ENCODE data around the gene TULP4. TPM values are rescaled to one million over a fixed set of nuclear protein-coding genes. Genes with fewer than 3 reads are reported as not detected.
A peak's percentile ranks its signal among the peaks of the same experiment; 100 is the strongest.

Gene TULP4
- total RNA-seq, 2 experiments from 2014 or later, result 18.4 to 18.5 TPM

DNA sequence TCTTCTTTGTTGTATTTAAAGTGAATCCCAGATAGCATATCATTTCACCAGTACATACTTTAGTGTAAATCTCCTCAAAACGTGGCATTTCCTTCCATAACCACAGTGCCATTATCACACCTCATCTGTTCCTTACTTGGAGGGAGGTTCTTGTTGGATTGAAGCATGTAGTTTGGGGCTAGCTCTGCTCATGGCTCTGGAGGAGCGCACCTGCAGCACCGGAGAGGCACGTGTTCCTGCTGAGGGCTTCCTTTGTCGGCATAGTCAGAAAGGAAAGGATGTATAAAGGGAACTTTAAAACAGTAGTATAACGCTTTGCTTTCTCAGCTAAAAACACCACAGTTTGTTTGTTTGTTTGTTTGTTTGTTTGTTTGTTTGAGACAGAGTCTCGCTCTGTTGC, 126.0 kb downstream of the TULP4 start:
- no peaks in the 10 kb centered on the region for H3K36me3 Mint-ChIP-seq (ENCODE audit: low read depth)
- no peak overlapping the region for H3K4me3 Mint-ChIP-seq
- TF ChIP-seq, protein P1, sequence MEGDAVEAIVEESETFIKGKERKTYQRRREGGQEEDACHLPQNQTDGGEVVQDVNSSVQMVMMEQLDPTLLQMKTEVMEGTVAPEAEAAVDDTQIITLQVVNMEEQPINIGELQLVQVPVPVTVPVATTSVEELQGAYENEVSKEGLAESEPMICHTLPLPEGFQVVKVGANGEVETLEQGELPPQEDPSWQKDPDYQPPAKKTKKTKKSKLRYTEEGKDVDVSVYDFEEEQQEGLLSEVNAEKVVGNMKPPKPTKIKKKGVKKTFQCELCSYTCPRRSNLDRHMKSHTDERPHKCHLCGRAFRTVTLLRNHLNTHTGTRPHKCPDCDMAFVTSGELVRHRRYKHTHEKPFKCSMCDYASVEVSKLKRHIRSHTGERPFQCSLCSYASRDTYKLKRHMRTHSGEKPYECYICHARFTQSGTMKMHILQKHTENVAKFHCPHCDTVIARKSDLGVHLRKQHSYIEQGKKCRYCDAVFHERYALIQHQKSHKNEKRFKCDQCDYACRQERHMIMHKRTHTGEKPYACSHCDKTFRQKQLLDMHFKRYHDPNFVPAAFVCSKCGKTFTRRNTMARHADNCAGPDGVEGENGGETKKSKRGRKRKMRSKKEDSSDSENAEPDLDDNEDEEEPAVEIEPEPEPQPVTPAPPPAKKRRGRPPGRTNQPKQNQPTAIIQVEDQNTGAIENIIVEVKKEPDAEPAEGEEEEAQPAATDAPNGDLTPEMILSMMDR (IDR thresholded peaks at IDR 0.05), result no peak
- intact Hi-C loops (cut with micrococcal nuclease), result no loop called here
- ChIA-PET POLR2A (no interaction called here), CTCF (no interaction called here)
- no peak overlapping the region for H3K27ac Mint-ChIP-seq
- peaks cover 7% of the 10 kb centered on the region for H3K4me1 Mint-ChIP-seq (ENCODE audit: low read depth)
- no peak for DNase-seq
- ATAC-seq, result no peak
- no peaks in the 10 kb centered on the region for H3K9me3 Mint-ChIP-seq
- H3K27me3 Mint-ChIP-seq, result no peaks in the 10 kb centered on the region

DNA sequence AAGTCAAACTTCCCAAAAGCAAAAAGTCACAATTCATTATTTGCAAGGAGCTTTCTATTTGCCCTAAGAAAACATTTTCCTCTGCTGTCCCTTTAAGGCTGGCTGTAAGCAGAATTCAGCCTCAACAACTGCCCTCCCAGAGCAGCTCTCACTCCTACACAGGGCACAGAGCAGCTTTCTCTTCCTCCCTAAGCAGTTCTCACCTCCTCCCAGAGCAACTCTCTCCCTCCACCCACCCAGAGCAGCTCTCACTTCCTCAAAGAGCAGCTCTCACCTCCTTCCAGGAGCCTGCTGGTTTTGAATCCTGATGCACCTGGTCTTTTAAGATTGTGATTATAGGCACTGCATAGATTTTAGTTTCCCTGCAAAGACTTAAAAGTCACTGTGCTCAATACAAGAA, 127.0 kb downstream of the TULP4 start:
- TF ChIP-seq, protein P1 (IDR thresholded peaks at IDR 0.05), result no peak
- no peaks in the 10 kb centered on the region for H3K36me3 Mint-ChIP-seq (ENCODE audit: low read depth)
- peaks cover 7% of the 10 kb centered on the region for H3K4me1 Mint-ChIP-seq (ENCODE audit: low read depth)
- no peak overlapping the region for H3K27ac Mint-ChIP-seq
- intact Hi-C loops (cut with micrococcal nuclease), result no loop called here
- no peaks in the 10 kb centered on the region for H3K9me3 Mint-ChIP-seq
- no peaks in the 10 kb centered on the region for H3K27me3 Mint-ChIP-seq
- H3K4me3 Mint-ChIP-seq, result no peak overlapping the region
- CTCF ChIA-PET, result no interaction called here
- POLR2A ChIA-PET, result no interaction called here
- ATAC-seq (peak; percentile 62), DNase-seq (no peak)

DNA sequence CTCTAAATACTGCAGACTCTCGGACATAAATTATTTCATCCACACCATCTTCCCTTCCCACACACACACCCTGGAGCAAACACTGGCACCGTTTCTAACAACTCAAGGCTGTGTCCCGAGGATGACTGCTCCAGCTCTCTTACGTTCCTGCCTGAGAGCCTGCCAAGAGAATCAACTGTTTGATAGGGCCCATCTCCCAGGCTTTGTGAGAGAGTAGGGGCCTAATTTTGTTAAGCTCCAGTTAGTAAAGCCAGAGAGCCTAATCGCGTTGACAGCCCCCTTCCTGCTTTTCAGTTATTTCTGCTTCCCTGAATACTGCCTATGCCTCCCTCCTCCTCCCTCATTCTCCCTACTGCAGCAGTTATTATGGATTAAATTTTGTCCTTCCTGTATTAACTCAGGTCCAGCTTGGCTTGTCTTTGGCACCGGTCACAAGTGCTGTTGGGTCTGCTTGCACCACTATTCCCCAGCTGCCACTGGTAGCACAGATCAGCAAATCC, 129.5 kb downstream of the TULP4 start:
- Mint-ChIP-seq H3K27me3 (no peaks in the 10 kb centered on the region), H3K36me3 (ENCODE audit: low read depth) (no peaks in the 10 kb centered on the region), H3K9me3 (no peaks in the 10 kb centered on the region), H3K4me1 (ENCODE audit: low read depth) (peaks cover 7% of the 10 kb centered on the region), H3K4me3 (no peak overlapping the region), H3K27ac (no peak overlapping the region)
- DNase-seq (no peak), ATAC-seq (no peak)
- CTCF ChIA-PET, result interaction anchor here (0.9 kb wide), 1 partner anchor 221 kb away, joined by 3 read pairs; no protein-coding TSS in a partner anchor
- TF ChIP-seq, protein P1 (IDR thresholded peaks at IDR 0.05), result no peak
- POLR2A ChIA-PET, result no interaction called here
- intact Hi-C loops (cut with micrococcal nuclease), result no loop called here

DNA sequence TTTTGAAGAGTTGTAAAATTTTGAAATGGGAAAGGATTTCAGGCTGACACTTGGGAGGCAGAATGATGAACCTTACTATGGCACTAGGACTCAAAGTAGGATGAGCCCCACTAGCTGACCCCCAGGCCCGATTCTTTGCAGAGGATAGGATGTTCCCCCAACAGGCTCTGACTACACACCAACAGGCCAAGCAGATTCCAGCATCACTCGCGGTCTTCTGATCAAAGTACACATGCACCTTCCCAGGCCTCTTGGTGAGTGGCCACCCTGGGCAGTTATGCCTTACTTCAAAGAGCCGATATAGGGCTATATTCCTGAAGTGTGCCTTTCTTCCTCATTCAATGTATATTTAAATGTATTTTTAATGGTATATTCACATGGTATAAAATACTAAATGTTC, 130.0 kb downstream of the TULP4 start:
- DNase-seq (no peak), ATAC-seq (no peak)
- ChIA-PET CTCF (interaction anchor here (0.9 kb wide), 1 partner anchor 221 kb away, joined by 3 read pairs; no protein-coding TSS in a partner anchor), POLR2A (no interaction called here)
- Mint-ChIP-seq H3K9me3 (no peaks in the 10 kb centered on the region), H3K4me3 (no peak overlapping the region), H3K36me3 (ENCODE audit: low read depth) (no peaks in the 10 kb centered on the region), H3K27ac (no peak overlapping the region), H3K4me1 (ENCODE audit: low read depth) (peaks cover 7% of the 10 kb centered on the region), H3K27me3 (no peaks in the 10 kb centered on the region)
- intact Hi-C loops (cut with micrococcal nuclease), result no loop called here
- TF ChIP-seq, protein P1 (IDR thresholded peaks at IDR 0.05), result no peak

DNA sequence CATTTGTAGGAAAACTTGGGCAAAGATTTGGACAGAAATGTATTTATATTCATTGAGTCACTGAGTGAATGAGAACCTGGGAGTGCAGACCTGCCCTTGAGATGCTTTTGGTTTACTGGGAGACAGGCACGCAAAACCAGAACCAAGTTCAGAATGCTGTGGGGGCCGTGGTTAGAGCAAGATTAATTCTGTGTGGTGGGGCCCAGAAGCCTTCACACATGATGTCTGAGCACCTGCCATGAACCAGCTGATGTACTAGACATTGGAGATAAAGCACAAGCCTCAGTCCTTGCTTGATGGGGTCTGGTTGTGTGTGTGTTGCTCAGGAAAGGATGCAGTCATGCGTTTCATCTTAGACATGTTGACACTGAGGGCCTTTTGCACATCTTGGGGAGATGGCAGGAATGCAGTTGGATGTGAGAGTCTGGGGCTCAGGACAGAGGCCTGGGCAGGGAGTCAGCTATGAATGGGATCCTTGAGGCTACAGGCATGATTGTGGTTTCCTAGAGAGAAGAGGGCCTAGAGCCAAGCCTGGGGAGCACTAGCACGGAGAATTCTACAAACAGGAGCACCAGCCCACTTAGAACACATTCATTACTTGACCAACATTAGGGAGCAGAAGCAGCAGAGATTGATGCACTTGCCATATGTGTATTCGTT, 133.3 kb downstream of the TULP4 start:
- ChIA-PET POLR2A (no interaction called here), CTCF (no interaction called here)
- H3K36me3 Mint-ChIP-seq (ENCODE audit: low read depth), result no peaks in the 10 kb centered on the region
- no peak overlapping the region for H3K4me3 Mint-ChIP-seq
- H3K27me3 Mint-ChIP-seq, result no peaks in the 10 kb centered on the region
- intact Hi-C loops (cut with micrococcal nuclease), result no loop called here
- TF ChIP-seq, protein P1 (IDR thresholded peaks at IDR 0.05), result no peak
- no peak for DNase-seq
- no peak for ATAC-seq
- H3K27ac Mint-ChIP-seq, result no peak overlapping the region
- no peaks in the 10 kb centered on the region for H3K4me1 Mint-ChIP-seq (ENCODE audit: low read depth)
- H3K9me3 Mint-ChIP-seq, result no peaks in the 10 kb centered on the region

Data from activated CD8-positive, alpha-beta T cell treated with anti-CD3 and anti-CD28 coated beads for 36 hours (primary cell).